ENCODE measurements around the gene SENP3. TPM values are rescaled to one million over a fixed set of nuclear protein-coding genes. Genes with fewer than 3 reads are reported as not detected.

SENP3 gene
- total and polyA plus RNA-seq, 2 of the 13 experiments (the other 11 are each of a cell fraction or from before 2014, with no cell fraction given), result 55.8 to 75.4 TPM

GRCh38 chr17:7561589-7562207 lies at the start of gene SENP3 (continued):
- TF ChIP-seq, protein P1, sequence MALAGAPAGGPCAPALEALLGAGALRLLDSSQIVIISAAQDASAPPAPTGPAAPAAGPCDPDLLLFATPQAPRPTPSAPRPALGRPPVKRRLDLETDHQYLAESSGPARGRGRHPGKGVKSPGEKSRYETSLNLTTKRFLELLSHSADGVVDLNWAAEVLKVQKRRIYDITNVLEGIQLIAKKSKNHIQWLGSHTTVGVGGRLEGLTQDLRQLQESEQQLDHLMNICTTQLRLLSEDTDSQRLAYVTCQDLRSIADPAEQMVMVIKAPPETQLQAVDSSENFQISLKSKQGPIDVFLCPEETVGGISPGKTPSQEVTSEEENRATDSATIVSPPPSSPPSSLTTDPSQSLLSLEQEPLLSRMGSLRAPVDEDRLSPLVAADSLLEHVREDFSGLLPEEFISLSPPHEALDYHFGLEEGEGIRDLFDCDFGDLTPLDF (CRISPR knock-in tag; IDR thresholded peaks at IDR 0.05), result peak; percentile 65
- TF ChIP-seq ZNF720 (CRISPR knock-in tag; IDR thresholded peaks at IDR 0.05) (no peak), ZFP62 (CRISPR knock-in tag; IDR thresholded peaks at IDR 0.05) (no peak), ZNF557 (CRISPR knock-in tag; IDR thresholded peaks at IDR 0.05) (no peak), YEATS4 (CRISPR knock-in tag; IDR thresholded peaks at IDR 0.05; ENCODE audit: borderline replicate concordance) (peak; percentile 69), ZUFSP (CRISPR knock-in tag; IDR thresholded peaks at IDR 0.05; ENCODE audit: borderline replicate concordance) (no peak), SOX5 (CRISPR knock-in tag; IDR thresholded peaks at IDR 0.05; ENCODE audit: borderline replicate concordance) (no peak; the same call in 1 of the 2 replicates), ZNF24 (IDR thresholded peaks at IDR 0.05) (no peak)
- TF ChIP-seq, protein P2, sequence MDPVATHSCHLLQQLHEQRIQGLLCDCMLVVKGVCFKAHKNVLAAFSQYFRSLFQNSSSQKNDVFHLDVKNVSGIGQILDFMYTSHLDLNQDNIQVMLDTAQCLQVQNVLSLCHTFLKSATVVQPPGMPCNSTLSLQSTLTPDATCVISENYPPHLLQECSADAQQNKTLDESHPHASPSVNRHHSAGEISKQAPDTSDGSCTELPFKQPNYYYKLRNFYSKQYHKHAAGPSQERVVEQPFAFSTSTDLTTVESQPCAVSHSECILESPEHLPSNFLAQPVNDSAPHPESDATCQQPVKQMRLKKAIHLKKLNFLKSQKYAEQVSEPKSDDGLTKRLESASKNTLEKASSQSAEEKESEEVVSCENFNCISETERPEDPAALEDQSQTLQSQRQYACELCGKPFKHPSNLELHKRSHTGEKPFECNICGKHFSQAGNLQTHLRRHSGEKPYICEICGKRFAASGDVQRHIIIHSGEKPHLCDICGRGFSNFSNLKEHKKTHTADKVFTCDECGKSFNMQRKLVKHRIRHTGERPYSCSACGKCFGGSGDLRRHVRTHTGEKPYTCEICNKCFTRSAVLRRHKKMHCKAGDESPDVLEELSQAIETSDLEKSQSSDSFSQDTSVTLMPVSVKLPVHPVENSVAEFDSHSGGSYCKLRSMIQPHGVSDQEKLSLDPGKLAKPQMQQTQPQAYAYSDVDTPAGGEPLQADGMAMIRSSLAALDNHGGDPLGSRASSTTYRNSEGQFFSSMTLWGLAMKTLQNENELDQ (CRISPR knock-in tag; IDR thresholded peaks at IDR 0.05; ENCODE audit: borderline replicate concordance), result no peak
- TF ChIP-seq, protein P3, sequence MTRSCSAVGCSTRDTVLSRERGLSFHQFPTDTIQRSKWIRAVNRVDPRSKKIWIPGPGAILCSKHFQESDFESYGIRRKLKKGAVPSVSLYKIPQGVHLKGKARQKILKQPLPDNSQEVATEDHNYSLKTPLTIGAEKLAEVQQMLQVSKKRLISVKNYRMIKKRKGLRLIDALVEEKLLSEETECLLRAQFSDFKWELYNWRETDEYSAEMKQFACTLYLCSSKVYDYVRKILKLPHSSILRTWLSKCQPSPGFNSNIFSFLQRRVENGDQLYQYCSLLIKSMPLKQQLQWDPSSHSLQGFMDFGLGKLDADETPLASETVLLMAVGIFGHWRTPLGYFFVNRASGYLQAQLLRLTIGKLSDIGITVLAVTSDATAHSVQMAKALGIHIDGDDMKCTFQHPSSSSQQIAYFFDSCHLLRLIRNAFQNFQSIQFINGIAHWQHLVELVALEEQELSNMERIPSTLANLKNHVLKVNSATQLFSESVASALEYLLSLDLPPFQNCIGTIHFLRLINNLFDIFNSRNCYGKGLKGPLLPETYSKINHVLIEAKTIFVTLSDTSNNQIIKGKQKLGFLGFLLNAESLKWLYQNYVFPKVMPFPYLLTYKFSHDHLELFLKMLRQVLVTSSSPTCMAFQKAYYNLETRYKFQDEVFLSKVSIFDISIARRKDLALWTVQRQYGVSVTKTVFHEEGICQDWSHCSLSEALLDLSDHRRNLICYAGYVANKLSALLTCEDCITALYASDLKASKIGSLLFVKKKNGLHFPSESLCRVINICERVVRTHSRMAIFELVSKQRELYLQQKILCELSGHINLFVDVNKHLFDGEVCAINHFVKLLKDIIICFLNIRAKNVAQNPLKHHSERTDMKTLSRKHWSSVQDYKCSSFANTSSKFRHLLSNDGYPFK (CRISPR knock-in tag; IDR thresholded peaks at IDR 0.05; ENCODE audit: borderline replicate concordance), result peak; percentile 68; the same call in 1 of the 2 replicates
- TF ChIP-seq, protein P4, sequence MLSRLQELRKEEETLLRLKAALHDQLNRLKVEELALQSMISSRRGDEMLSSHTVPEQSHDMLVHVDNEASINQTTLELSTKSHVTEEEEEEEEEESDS (CRISPR knock-in tag; IDR thresholded peaks at IDR 0.05; ENCODE audit: borderline replicate concordance), result no peak
- TF ChIP-seq, protein P5, sequence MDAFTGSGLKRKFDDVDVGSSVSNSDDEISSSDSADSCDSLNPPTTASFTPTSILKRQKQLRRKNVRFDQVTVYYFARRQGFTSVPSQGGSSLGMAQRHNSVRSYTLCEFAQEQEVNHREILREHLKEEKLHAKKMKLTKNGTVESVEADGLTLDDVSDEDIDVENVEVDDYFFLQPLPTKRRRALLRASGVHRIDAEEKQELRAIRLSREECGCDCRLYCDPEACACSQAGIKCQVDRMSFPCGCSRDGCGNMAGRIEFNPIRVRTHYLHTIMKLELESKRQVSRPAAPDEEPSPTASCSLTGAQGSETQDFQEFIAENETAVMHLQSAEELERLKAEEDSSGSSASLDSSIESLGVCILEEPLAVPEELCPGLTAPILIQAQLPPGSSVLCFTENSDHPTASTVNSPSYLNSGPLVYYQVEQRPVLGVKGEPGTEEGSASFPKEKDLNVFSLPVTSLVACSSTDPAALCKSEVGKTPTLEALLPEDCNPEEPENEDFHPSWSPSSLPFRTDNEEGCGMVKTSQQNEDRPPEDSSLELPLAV (CRISPR knock-in tag; conservative IDR thresholded peaks at IDR 0.05; ENCODE audit: low read depth), result no peak
